Left kidney (tissue), 8 donors: ENCODE measurements around the gene TMEM126B. TPM values are rescaled to one million over a fixed set of nuclear protein-coding genes. Genes with fewer than 3 reads are reported as not detected.
A peak's percentile ranks its signal among the peaks of the same experiment; 100 is the strongest.
"Not testable (repeated sequence)": the region's sequence is repeated elsewhere in the genome, so short reads cannot be mapped to it uniquely, and the experiment has no call there.

ENCODE experiments used
- DNase-seq: peaks from one replicate; pipeline ENCODE4 v3.0.0-alpha.2; 2013
- long read RNA-seq, 8 donors: transcript quantifications; one replicate each; lab custom pipeline, GENCODE V29; 2026
- polyA plus RNA-seq: library from polyadenylated mRNA; unstranded; fragments of 120-200 nt; gene quantifications from one replicate; pipeline ENCODE4 v1.2.1, GENCODE V29; 2013; ENCODE audit not compliant: insufficient read length

TMEM126B gene
- 69.7 TPM for polyA plus RNA-seq
- long read RNA-seq, donor 1, transcript TMEM126B-202 (6 exons, 1,210 nt) = minor isoform, 12 of 26 reads
- long read RNA-seq, donor 1, transcript TMEM126B-201 (5 exons, 989 nt) = major isoform, 13 of 26 reads
- long read RNA-seq, donor 1, partial matches to known transcripts = 0 of 26 reads
- long read RNA-seq, donor 1, other reads (novel, unspliced or antisense) = 0 of 26 reads
- long read RNA-seq, donor 2, transcript TMEM126B-201 (5 exons, 989 nt) = major isoform, 21 of 39 reads
- long read RNA-seq, donor 2, transcript TMEM126B-202 (6 exons, 1,210 nt) = minor isoform, 15 of 39 reads
- long read RNA-seq, donor 2, partial matches to known transcripts = 0 of 39 reads
- long read RNA-seq, donor 2, other reads (novel, unspliced or antisense) = 0 of 39 reads
- long read RNA-seq, donor 3, transcript TMEM126B-201 (5 exons, 989 nt) = major isoform, 16 of 31 reads
- long read RNA-seq, donor 3, transcript TMEM126B-202 (6 exons, 1,210 nt) = minor isoform, 11 of 31 reads
- long read RNA-seq, donor 3, partial matches to known transcripts = 0 of 31 reads
- long read RNA-seq, donor 3, other reads (novel, unspliced or antisense) = 0 of 31 reads
- long read RNA-seq, donor 4, partial matches to known transcripts = 0 of 2 reads
- long read RNA-seq, donor 4, other reads (novel, unspliced or antisense) = 0 of 2 reads
- long read RNA-seq, donor 5, transcript TMEM126B-202 (6 exons, 1,210 nt) = major isoform, 34 of 73 reads
- long read RNA-seq, donor 5, transcript TMEM126B-201 (5 exons, 989 nt) = major isoform, 34 of 73 reads
- long read RNA-seq, donor 5, partial matches to known transcripts = 0 of 73 reads
- long read RNA-seq, donor 5, other reads (novel, unspliced or antisense) = 0 of 73 reads
- long read RNA-seq, donor 6, transcript TMEM126B-202 (6 exons, 1,210 nt) = major isoform, 19 of 35 reads
- long read RNA-seq, donor 6, transcript TMEM126B-201 (5 exons, 989 nt) = minor isoform, 12 of 35 reads
- long read RNA-seq, donor 6, partial matches to known transcripts = 0 of 35 reads
- long read RNA-seq, donor 6, other reads (novel, unspliced or antisense) = 0 of 35 reads
- long read RNA-seq, donor 7, transcript TMEM126B-201 (5 exons, 989 nt) = major isoform, 21 of 48 reads
- long read RNA-seq, donor 7, transcript TMEM126B-202 (6 exons, 1,210 nt) = major isoform, 21 of 48 reads
- long read RNA-seq, donor 7, partial matches to known transcripts = 6 of 48 reads
- long read RNA-seq, donor 7, other reads (novel, unspliced or antisense) = 0 of 48 reads
- long read RNA-seq, donor 8, partial matches to known transcripts = 0 of 10 reads
- long read RNA-seq, donor 8, other reads (novel, unspliced or antisense) = 0 of 10 reads

DNA sequence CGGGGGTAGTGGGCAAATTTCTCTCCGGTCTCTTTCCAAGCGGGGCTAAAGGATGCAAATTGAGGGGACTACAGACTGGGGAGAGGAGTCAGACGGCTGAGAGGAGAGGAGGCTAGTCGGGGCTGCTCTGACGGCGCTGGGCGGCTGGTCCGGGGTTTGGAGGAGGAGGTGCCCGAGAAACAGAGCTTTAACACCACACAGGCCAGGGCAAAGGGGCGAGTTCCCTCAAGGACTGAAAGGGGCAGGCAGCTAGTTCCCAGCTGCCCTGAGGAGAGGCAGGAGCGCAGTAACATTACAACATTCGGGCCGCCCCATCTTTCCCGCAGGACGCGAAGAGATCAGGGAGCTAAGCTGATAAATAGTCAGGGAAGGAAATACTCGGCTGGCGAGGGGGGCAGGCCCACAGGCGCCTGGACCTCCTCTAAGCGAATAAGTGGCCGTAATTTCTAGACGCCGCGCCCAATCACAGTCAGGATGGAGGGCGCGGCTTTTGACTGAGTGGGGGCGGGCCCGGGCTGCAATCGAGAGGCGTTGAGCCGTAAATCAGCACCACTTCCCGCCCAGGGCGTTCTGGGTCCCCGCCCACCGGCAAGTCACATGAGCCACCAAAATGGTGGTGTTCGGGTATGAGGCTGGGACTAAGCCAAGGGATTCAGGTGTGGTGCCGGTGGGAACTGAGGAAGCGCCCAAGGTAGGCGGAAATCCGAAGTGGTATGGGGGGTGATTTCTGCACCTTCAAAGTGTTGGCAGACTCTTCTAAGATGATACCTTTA is at the start of gene TMEM126B:
TSS of gene TMEM126B (plus strand) at position 596 of the 773 bp plus-strand sequence. CDS start at position 611, 15 bp downstream.
- peak; percentile 98 for DNase-seq

DNA sequence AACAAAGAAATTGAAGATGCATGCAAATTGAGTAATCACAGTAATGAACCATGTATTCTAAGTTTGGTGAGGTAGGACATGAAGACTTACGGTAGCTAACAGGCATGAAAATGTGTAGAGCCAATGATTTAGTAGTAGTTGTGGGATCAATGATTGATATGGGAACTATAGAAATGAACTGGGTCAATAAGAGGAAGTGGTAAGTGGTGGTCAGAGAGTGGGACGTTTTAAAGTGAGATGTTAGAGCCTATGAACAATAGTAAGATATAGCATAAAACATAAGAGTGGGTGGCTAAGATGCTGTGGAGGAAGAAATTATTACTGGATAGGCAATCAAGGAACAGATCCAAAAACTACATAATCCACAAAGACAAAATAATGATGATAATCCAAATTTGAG is 46.3 kb upstream of the TMEM126B start:
- DNase-seq = no peak

DNA sequence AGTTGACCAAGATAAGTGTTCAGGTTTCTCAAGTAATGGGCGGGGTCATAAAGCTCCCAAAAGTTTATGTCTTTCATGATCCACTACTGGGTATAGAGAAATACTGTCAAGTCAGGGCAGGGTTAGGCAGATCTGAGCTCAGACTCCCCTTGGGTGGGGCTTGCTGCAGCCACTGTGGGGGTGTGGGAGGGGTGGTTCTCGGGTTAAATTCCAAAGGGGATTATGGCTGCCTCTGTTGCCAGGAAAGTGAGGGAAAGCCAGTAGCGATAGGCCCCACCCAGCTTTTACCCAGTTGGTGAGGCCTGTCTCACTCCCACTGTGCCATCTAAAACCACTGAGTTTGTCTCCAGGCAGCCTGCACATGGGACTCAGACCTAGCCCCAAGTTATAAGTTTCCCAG is 39.0 kb upstream of the TMEM126B start:
- DNase-seq = no peak

DNA sequence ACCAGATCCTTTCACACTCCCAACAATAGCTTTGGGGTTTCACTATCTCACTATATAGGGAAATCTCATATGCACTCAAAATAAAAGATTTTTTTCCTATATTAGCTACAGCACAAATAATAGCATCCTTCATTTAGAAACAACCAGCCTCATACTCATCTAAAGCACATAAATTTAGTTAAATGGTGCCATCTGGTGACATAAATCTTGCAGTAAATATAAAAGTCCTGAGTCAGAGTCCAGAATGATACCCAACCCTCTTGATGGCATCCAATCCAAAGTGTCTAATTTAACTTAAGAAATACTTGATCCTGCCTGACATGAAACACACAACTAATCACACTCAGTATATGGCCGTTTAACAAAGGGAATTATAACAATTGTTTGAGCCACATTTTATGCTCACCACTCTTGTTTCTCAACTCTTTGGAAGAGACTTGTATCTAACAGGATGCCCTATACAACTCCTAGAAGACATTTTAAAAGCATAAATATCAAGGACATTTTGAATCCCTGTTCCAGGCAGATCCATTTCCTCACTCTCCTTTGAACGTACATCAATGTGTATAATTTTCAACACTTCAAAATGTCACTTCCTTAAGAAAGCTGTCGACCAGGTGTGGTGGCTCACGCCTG is 37.4 kb upstream of the TMEM126B start:
- no peak for DNase-seq

DNA sequence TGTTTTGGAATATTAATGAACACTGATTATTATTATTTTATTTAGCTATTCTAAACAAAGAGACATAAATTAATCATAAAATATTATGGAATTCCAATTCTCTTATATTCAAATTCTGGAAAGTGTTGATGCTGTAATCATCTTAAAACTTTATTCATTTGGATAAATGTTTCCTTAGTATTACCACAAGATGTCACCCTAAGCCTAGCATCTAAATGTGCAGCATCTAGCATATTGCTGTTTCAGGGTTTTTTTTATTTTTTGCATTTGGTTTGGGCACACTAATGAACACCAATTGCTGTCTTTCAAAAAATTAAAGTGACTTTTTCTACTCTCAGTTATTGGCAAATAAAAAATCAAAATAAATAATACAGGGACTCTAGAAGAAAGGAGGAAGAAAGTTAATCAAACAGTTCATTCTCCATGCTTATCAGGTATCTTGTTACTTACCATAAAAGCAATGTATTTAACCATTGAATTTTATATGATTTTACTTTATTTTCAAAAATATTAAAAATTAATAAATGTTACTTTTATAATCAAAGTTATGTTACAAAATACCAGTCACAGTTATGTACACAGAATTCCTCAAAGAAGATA is 33.0 kb upstream of the TMEM126B start:
- DNase-seq = peak; percentile 40

DNA sequence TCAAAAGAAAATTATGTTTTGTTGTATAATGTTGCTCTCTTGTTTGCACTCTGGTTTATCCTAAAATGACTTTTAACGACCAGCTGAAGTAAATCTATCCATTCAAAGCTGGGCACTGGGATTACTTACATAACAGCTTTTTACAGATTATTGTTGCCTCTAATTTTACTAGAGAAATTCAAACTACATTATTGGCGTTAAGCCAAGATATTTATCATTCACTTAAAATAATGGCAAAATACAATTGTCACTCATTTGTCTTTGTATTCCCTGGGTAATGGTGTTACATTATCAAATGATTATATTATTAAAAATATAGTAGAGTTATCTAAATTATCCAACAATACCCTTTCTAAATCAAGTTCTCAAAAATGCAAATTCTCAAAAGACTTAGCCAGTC is 31.5 kb upstream of the TMEM126B start:
- no peak for DNase-seq

DNA sequence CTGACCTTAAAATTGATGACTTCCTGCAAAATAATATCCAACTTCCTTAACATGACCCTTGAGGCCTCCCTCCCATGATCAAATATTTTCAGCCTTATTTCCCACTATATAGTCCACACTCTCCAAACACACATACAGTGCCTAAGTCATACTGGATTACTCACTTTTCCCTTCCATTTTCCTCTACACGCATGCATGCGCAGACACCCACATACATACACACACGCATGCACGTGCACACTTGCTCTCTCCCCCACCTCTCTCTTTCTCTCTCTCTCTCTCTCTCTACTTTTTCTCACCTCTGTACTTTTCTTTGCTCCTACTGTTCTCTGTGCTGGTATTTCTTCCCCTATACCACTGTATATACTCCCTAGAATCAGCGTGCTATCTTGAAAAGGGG is 29.3 kb upstream of the TMEM126B start:
- no peak for DNase-seq

DNA sequence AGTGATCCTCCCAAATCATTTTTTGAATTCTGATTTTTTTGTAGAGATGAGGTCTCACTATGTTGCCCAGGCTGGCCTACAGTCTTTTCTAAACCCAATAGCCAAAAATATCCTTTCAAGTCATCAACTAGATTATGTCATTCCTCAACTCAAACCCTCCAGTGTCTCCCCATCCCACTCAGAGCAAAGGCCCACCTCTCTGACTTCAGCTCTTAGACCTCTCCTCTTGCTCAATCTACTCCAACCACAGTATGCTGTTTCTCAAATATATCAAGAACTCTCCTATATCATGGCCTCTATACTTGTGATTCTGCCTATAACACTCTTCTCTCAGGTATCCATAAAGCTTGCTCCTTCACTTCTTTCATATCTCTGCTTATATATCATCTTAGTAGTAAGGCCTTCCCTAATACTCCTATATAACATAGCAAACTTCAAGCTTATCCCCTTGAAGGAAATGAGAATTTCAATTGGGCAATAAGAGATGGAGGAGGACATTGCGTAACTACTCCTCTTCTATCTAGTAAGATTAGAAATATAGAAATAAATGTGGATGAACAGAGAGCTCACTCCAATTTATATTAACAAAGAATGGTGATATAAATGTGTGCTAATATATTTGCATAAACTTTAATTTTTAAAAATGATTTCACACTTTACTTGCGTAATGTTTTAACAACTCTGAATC is 25.7 kb upstream of the TMEM126B start:
- DNase-seq = no peak

DNA sequence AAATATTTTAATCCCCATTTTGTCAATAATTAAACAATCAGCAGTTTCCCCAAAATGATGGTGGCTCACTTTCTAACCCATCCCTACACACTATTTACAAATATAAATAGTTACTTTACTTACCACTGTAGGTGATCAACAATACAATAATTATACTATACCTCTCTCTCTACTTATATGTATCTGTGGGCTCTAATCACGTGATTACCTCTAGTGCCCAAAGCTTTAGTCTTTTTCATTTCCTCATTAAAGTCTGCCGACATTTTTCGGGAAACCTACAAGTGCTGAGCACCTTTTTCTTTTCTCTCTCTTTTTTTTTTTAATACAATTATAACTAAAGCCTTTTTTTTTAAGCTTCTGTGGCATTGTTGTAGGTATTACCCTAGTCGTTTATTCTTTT is 25.2 kb upstream of the TMEM126B start:
- no peak for DNase-seq

DNA sequence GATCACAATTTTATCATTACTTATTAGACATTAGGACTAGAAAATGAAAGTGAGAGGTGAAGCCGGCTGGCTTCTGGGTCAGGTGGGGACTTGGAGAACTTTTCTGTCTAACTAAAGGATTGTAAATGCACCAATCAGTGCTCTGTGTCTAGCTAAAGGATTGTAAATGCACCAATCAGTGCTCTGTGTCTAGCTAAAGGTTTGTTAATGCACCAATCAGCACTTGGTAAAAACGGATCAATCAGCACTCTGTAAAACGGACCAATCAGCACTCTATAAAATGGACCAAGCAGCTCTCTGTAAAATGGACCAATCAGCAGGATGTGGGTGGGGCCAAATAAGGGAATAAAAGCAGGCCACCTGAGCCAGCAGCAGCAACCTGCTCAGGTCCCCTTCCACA is 22.2 kb upstream of the TMEM126B start:
- not testable (repeated sequence) for DNase-seq

DNA sequence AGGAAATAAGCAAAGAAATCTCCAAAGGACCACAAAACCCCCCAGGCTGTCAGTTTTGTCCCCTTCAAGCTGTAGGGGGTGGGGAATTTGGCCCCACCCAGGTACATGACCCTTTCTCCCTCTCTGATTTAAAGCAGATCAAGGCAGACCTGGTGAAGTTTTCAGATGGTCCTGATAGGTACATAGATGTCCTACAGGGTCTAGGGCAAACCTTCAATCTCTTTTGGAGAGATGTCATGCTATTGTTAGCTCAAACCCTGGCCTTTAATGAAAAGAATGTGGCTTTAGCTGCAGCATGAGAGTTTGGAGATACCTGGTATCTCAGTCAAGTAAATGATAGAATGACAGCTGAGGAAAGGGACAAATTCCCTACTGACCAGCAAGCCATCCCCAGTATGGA is 19.8 kb upstream of the TMEM126B start:
- not testable (repeated sequence) for DNase-seq

DNA sequence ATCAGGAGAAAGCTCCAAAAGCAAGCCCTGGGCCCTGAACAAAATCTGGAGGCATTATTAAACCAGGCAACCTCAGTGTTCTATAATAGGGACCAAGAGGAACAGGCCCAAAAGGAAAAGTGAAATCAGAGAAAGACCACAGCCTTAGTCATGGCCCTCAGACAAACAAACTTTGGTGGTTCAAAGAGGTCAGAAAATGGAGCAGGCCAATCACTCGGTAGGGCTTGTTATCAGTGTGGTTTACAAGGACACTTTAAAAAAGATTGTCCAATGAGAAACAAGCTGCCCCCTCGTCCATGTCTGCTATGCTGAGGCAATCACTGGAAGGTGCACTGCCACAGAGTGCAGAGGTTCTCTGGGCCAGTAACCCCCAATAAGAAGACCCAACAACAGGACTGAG is 19.1 kb upstream of the TMEM126B start:
- not testable (repeated sequence) for DNase-seq

DNA sequence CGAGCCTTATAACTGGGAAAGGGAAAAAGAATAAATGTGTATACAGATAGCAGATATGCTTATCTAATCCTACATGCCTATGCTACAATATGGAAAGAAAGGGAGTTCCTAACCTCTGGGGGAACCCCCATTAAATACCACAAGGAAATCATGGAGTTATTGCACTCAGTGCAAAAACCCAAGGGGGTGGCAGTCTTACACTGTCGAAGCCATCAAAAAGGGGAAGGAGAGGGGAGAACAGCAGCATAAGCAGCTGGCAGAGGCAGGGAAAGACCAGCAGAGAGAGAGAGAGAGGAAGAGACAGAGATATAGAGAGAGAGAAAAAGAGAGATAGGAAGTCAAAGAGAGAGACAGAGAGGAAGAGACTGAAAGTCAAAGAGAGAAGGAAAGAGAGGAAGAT is 16.8 kb upstream of the TMEM126B start:
- DNase-seq = not testable (repeated sequence)

DNA sequence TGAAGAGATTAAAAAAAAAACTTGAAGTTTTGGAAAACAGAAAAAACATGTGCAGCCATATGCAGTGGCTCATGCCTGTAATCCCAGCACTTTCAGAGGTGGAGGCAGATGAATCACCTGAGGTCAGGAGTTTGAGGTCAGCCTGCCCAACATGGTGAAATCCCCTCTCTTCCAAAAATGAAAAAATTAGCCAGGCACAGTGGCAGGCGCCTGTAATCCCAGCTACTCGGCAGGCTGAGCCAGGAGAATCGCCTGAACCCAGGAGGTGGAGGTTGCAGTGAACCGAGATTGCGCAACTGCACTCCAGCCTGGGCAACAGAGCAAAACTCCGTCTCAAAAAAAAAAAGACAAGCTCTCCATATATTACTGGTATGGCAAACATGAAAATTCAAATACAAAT is 8.9 kb upstream of the TMEM126B start:
- DNase-seq = no peak

DNA sequence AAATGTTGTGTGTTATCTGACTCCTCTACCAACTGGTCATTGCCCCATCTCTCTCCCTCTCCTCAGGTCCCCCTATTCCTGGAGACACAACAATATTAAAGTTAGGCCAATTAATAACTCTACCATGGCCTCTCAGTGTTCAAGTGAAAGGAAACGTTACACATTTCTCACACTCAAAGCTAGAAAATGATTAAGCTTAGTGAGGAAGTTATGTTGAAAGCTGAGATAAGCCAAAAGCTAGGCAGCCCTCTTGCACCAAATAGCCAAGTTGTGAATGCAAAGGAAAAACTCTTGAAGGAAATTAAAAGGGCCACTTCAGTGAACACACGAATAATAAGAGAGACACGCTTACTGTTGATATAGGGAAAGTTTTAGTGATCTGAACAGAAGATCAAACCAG is 8.1 kb upstream of the TMEM126B start:
- no peak for DNase-seq

DNA sequence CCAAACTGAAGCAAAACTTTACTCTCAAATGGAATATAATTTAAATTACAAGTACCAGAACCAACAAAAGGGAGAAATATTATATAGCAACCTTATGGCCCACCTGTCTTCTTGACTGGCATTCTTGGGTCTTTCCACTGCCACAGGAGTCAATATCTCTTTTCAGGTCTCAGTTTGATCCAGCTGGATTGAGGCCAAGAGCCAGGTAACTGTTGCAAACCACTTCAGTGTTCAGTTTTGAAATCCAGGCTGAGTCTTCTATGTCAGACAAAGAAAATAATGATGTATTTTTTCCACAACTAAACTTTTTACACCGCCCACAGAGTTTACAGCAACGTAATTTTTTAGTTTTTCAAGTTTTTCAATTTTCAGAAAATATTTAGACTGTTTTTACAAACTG is 1.9 kb upstream of the TMEM126B start:
- DNase-seq = no peak

DNA sequence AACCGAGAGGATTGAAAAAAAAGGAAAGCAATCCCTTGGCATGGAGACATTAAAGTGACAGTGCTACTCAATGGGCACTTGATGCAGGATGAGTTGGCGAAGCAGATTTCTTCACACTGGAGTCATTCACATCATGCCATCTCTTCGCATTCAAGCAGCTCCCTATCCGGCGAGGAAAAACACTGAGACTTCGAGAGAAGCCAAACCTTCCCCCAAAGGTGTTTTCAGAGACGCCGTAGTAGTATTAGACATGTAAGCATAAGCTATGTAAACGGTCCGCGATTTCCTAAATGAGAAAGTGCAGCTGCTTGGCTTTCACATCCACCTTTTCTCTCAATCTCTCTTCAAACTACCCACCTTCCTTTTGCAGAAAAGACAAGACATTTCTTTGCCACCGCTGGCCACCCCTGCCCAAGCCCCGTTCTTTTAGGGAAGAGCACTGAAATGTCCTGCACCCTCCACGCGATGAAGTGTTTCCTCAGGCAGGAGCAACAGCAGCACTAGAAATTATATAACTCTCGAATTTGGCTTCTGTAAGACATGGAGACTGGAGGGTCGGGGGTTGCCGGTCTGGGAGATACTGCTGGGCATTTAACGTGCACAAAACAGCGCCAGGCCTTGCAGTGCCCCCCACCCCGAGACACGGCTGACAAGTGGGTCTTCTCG is 928 bp upstream of the TMEM126B start, which contains the start of gene DLG2:
TSS of gene DLG2 (minus strand) at position 13 of the 666 bp plus-strand sequence.
- no peak for DNase-seq

DNA sequence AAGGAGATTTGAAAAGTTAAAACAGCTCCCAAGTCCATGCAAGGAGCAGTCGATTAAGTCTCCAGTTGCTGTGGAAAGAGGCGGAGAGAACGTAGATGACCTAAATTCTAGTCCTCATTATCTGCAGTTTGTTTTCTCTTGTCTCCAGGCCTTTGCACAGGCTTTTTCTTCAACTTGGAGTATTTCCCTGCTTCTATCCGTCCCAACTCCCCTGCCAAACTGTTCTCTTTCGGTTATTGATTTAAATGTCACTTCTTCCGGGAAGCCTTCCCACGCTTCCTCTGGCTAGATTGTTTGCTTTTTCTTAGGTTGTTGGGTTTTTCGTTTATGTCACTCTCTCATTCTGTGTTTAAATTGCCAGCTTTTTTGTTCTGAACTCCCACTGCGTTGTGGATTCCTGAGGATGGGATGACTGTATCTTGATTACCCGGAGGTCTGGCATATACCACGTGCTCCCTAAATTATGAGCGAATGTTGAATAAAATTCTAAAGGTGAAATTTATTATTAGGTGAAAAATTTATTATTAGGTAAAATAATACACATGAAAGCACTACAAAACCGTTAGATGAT is 463 bp downstream of the TMEM126B start:
- no peak for DNase-seq

DNA sequence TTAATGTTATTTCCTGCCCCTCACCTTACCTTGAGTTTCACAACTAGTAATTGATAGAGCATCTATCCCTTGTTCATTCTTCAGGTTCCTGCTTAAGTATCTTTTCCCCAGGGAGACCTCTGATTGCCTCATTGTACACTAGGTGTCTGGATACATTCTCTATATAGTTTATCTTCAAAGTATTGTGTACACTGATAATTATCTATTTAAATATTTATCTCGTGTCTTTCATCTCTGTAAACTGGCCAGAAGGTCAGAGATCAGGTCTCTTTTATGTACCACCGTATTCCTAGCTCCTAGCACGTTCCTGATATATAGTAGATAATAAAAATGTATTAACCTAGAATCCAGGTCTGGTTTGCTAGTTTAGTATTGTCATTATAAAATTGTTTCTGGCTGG is 6.4 kb downstream of the TMEM126B start:
- no peak for DNase-seq
